OCI-LY7 (cell line): Measurements from ENCODE around the gene NOL4L. TPM values are rescaled to one million over a fixed set of nuclear protein-coding genes. Genes with fewer than 3 reads are reported as not detected.

Source experiments
- BruUV-seq: library from RNA; stranded (reverse); fragments of 400-500 nt; replicated peaks from 2 replicates; lab custom pipeline; 2021; lab: Mats Ljungman, UMichigan
- CTCF ChIA-PET: fragments of 300-600 bp; sonication (Branson Sonifier 250); formaldehyde crosslinking; loops from one replicate; lab custom pipeline; 2022; ENCODE audit warnings: antibody characterized with exemption; ENCODE audit not compliant: unreplicated experiment; lab: Charles Lee
- POLR2A ChIA-PET: fragments of 300-600 bp; sonication (Branson Sonifier 250); formaldehyde crosslinking; loops from one replicate; lab custom pipeline; 2022; ENCODE audit warnings: antibody characterized with exemption; lab: Charles Lee
- DNase-seq: peaks from one replicate; pipeline ENCODE4 v3.0.0-alpha.2; 2015; ENCODE audit warnings: low spot score
- H2AFZ ChIP-seq: fragments of 200-600 bp; sonication (generic), shearing (Covaris generic); 2 replicates; pipeline ENCODE4 v1.6.1; 2014; ENCODE audit warnings: mild to moderate bottlenecking, antibody characterized with exemption, low read length, moderate library complexity
- H3K27ac ChIP-seq: fragments of 200-600 bp; sonication (generic); 2 replicates; pipeline ENCODE4 v1.5.1; 2014; ENCODE audit warnings: mixed run types, low read depth, mild to moderate bottlenecking, moderate library complexity, low read length, inconsistent platforms; ENCODE audit not compliant: poor library complexity, severe bottlenecking
- H3K36me3 ChIP-seq: fragments of 200-600 bp; sonication (generic); 2 replicates; pipeline ENCODE4 v1.6.1; 2014; ENCODE audit warnings: mild to moderate bottlenecking, antibody characterized with exemption, low read length, moderate library complexity, mixed read lengths; ENCODE audit not compliant: insufficient read depth
- H3K4me1 ChIP-seq: fragments of 200-600 bp; sonication (generic); 2 replicates; pipeline ENCODE4 v1.5.1; 2014; ENCODE audit warnings: mild to moderate bottlenecking, low read length; ENCODE audit not compliant: insufficient read depth, poor library complexity, severe bottlenecking
- H3K4me2 ChIP-seq: fragments of 200-600 bp; sonication (generic); 2 replicates; pipeline ENCODE4 v1.6.1; 2014; ENCODE audit warnings: mild to moderate bottlenecking, low read length
- H3K4me3 ChIP-seq: fragments of 200-600 bp; sonication (generic); 2 replicates; pipeline ENCODE4 v1.5.1; 2014; ENCODE audit warnings: mild to moderate bottlenecking, low read depth, low read length; ENCODE audit not compliant: poor library complexity, severe bottlenecking
- H3K79me2 ChIP-seq: fragments of 200-600 bp; sonication (generic); 2 replicates; pipeline ENCODE4 v1.6.1; 2016; ENCODE audit warnings: low read depth, mild to moderate bottlenecking, low read length, moderate library complexity, mixed read lengths; ENCODE audit not compliant: insufficient read depth
- H3K9me2 ChIP-seq: fragments of 200-600 bp; sonication (generic); 2 replicates; pipeline ENCODE4 v1.6.1; 2016; ENCODE audit warnings: mild to moderate bottlenecking, low read length, mixed read lengths; ENCODE audit not compliant: insufficient read depth
- H3K9me3 ChIP-seq: fragments of 200-600 bp; sonication (generic); 2 replicates; pipeline ENCODE4 v1.6.1; 2014; ENCODE audit warnings: mild to moderate bottlenecking, mixed run types, low read length, mixed read lengths
- H4K20me1 ChIP-seq: fragments of 200-600 bp; sonication (generic); 2 replicates; pipeline ENCODE4 v1.6.1; 2014; ENCODE audit warnings: mild to moderate bottlenecking, antibody characterized with exemption, low read length, moderate library complexity, mixed read lengths; ENCODE audit not compliant: insufficient read depth
- EZH2phosphoT487 ChIP-seq: fragments of 200-600 bp; sonication (generic); IDR thresholded peaks from 2 replicates; pipeline ENCODE4 v1.6.1; 2018; ENCODE audit warnings: low read depth, borderline replicate concordance, mild to moderate bottlenecking, mixed run types, antibody characterized with exemption, low read length, moderate library complexity, mixed read lengths
- intact Hi-C: fragments of 100-400 bp; cut with micrococcal nuclease; formaldehyde crosslinking; loops from one replicate; pipeline ENCODE4 v1.10.0; 2022; ENCODE audit not compliant: unreplicated experiment
- total RNA-seq, 2 experiments: library from RNA; depleted of rRNA in 1 of 2; stranded (reverse); fragments of >200 nt in 1 of 2; shearing (Covaris generic) in 1 of 2; gene quantifications; 2 replicates each; pipeline ENCODE4 v1.2.3, GENCODE V29; 2014 to 2022
- TF ChIP-seq, protein P1 (sequence below): fragments of 200-600 bp; sonication (generic); conservative IDR thresholded peaks from 2 replicates; pipeline ENCODE4 v1.5.1; 2014; ENCODE audit warnings: mild to moderate bottlenecking, antibody characterized with exemption, low read length, moderate library complexity, mixed read lengths

The NOL4L gene
- total RNA-seq, 2 experiments from 2014 or later: 3.9 to 4.2 TPM

DNA sequence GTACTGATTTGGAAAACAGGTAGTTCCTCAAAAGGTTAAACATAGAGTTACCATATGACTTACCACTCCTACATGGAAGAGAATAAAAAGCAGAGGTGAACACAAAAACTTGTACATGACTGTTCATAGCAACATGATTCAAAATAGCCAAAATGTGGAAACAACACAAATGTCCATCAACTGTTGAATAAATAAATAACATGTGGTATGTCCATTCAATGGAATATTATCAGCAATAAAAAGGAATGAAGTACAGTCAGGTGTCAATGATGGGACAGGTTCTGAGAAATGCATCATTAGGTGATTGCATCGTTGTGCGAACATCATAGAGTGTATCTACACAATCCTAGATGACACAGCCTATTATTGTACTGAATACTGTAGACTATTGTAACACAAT, 35.3 kb downstream of the NOL4L start:
- H3K36me3 ChIP-seq: no peaks in the 10 kb centered on the region
- H2AFZ ChIP-seq: no peak overlapping the region
- H3K9me2 ChIP-seq: no peaks in the 10 kb centered on the region
- H3K4me1 ChIP-seq: no peaks in the 10 kb centered on the region
- no peaks in the 10 kb centered on the region for H4K20me1 ChIP-seq
- no peaks in the 10 kb centered on the region for H3K79me2 ChIP-seq
- no peak overlapping the region for H3K4me3 ChIP-seq
- POLR2A ChIA-PET: no interaction called here
- DNase-seq: no peak
- CTCF ChIA-PET: no interaction called here
- H3K27ac ChIP-seq: no peak overlapping the region
- no peak for TF ChIP-seq EZH2phosphoT487
- TF ChIP-seq, protein P1, sequence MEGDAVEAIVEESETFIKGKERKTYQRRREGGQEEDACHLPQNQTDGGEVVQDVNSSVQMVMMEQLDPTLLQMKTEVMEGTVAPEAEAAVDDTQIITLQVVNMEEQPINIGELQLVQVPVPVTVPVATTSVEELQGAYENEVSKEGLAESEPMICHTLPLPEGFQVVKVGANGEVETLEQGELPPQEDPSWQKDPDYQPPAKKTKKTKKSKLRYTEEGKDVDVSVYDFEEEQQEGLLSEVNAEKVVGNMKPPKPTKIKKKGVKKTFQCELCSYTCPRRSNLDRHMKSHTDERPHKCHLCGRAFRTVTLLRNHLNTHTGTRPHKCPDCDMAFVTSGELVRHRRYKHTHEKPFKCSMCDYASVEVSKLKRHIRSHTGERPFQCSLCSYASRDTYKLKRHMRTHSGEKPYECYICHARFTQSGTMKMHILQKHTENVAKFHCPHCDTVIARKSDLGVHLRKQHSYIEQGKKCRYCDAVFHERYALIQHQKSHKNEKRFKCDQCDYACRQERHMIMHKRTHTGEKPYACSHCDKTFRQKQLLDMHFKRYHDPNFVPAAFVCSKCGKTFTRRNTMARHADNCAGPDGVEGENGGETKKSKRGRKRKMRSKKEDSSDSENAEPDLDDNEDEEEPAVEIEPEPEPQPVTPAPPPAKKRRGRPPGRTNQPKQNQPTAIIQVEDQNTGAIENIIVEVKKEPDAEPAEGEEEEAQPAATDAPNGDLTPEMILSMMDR: no peak
- H3K9me3 ChIP-seq: no peaks in the 10 kb centered on the region
- intact Hi-C loops: no loop called here
- H3K4me2 ChIP-seq: no peak overlapping the region
- no TSS peak for BruUV-seq

DNA sequence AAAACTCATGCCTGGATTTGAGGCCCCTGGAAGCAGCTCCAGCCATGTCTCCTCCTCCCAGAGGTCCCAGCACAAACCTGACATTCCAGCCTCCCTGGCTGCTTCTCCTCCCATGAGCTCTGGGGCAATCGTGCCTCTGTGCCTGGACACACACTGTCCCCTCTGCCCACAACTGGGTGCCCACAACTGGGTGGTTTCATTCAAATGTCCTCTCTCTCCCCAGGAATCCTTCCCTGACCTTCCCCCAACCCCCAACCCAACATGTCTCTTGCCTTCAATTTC, 37.4 kb downstream of the NOL4L start:
- H2AFZ ChIP-seq: no peak overlapping the region
- TF ChIP-seq, protein P1: no peak
- no peak for TF ChIP-seq EZH2phosphoT487
- H3K9me3 ChIP-seq: no peaks in the 10 kb centered on the region
- no peaks in the 10 kb centered on the region for H3K79me2 ChIP-seq
- POLR2A ChIA-PET: no interaction called here
- DNase-seq: no peak
- intact Hi-C loops: no loop called here
- no peaks in the 10 kb centered on the region for H3K4me1 ChIP-seq
- H3K36me3 ChIP-seq: no peaks in the 10 kb centered on the region
- no peak overlapping the region for H3K27ac ChIP-seq
- no peaks in the 10 kb centered on the region for H3K9me2 ChIP-seq
- H3K4me2 ChIP-seq: no peak overlapping the region
- no peak overlapping the region for H3K4me3 ChIP-seq
- CTCF ChIA-PET: no interaction called here
- BruUV-seq: no TSS peak
- no peaks in the 10 kb centered on the region for H4K20me1 ChIP-seq

DNA sequence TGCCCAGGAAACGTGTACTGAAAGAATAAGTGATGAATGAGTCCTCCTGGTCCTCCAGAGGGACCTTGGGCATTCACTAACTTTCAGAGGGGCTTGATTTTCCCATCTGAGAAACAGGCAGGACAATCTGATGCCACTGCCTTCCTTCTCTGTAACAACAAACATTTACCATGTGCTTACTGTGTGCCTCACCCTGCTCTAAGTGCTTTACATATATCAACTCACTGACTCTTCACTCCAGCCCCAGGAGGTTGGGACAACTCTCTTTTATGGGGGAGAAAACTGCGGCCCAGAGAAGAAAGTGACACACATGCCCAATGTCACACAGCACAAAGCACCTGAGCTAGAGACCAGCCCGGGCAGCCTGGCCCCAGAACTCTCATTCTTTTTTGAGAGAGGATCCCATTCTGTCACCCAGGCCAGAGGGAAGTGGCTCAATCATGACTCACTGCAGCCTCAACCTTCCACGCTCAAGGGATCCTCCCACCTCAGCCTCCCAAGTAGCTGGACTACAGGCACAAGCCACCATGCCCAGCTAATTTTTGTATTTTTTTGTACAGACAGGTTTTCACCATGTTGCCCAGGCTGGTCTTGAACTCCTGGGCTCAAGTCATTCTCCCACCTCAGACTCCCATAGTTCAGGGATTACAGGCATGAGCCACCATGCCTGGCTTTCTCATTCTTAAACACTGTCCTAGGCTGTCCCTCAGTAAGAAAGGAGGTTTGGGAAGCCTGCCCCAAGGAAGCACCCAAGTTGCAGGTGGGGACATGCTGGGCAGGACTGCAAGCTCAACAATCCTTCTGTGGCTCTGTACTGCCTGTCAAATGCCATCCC, 38.0 kb downstream of the NOL4L start:
- intact Hi-C loops: no loop called here
- no TSS peak for BruUV-seq
- TF ChIP-seq, protein P1: no peak
- TF ChIP-seq EZH2phosphoT487: no peak
- ChIA-PET CTCF (no interaction called here), POLR2A (no interaction called here)
- H3K4me1 ChIP-seq: no peaks in the 10 kb centered on the region
- H3K9me2 ChIP-seq: no peaks in the 10 kb centered on the region
- H3K79me2 ChIP-seq: no peaks in the 10 kb centered on the region
- H4K20me1 ChIP-seq: no peaks in the 10 kb centered on the region
- DNase-seq: no peak
- no peak overlapping the region for H3K4me2 ChIP-seq
- no peak overlapping the region for H2AFZ ChIP-seq
- H3K9me3 ChIP-seq: no peaks in the 10 kb centered on the region
- H3K4me3 ChIP-seq: no peak overlapping the region
- H3K27ac ChIP-seq: no peak overlapping the region
- no peaks in the 10 kb centered on the region for H3K36me3 ChIP-seq
